Panc1 (cell line): Measurements from ENCODE around the gene ATAD2B. TPM values are rescaled to one million over a fixed set of nuclear protein-coding genes. Genes with fewer than 3 reads are reported as not detected.
A peak's percentile ranks its signal among the peaks of the same experiment; 100 is the strongest.

Source experiments
- ATAC-seq: fragments of 200-7000 bp; cut with Tn5 transposase; 2 replicates; pipeline ENCODE4 v1.9.1; 2020; ENCODE audit warnings: mild to moderate bottlenecking, moderate library complexity
- BruUV-seq: library from RNA; stranded (reverse); fragments of 400-500 nt; replicated peaks from 2 replicates; lab custom pipeline; 2021; lab: Mats Ljungman, UMichigan
- CTCF ChIA-PET: fragments of 300-600 bp; sonication (Branson Sonifier 250); formaldehyde crosslinking; loops from one replicate; lab custom pipeline; 2022; ENCODE audit warnings: antibody characterized with exemption; lab: Charles Lee
- POLR2A ChIA-PET: fragments of 300-600 bp; sonication (Branson Sonifier 250); formaldehyde crosslinking; loops from one replicate; lab custom pipeline; 2022; ENCODE audit warnings: antibody characterized with exemption; lab: Charles Lee
- DNase-seq: peaks from one replicate; pipeline ENCODE4 v3.0.0-alpha.2; 2010; ENCODE audit warnings: low read depth, low spot score
- H3K27ac ChIP-seq: 2 replicates; pipeline ENCODE4 v1.5.1; 2011; ENCODE audit warnings: mild to moderate bottlenecking, low read length, inconsistent platforms
- H3K27me3 ChIP-seq: fragments of 200-500 bp; sonication (Bioruptor generic); 2 replicates; pipeline ENCODE4 v1.6.0; 2014; ENCODE audit warnings: low read length, inconsistent platforms; ENCODE audit not compliant: control insufficient read depth, insufficient read depth
- H3K36me3 ChIP-seq: fragments of 200-500 bp; sonication (Bioruptor generic); 2 replicates; pipeline ENCODE4 v1.5.1; 2014; ENCODE audit warnings: inconsistent platforms, mild to moderate bottlenecking, low read length, moderate library complexity; ENCODE audit not compliant: control insufficient read depth, insufficient read depth
- H3K4me1 ChIP-seq: 2 replicates; pipeline ENCODE4 v1.5.1; 2011; ENCODE audit warnings: inconsistent platforms, mild to moderate bottlenecking, low read length, moderate library complexity; ENCODE audit not compliant: control insufficient read depth, insufficient read depth
- H3K4me3 ChIP-seq, 2 experiments: 2 replicates each; pipeline ENCODE4 v1.5.1; 2011 to 2012; ENCODE audit warnings: low read depth in 2 of 2, low read length in 2 of 2, mild to moderate bottlenecking in 2 of 2, inconsistent platforms in 1 of 2, moderate library complexity in 1 of 2
- H3K9me3 ChIP-seq: fragments of 200-500 bp; sonication (Bioruptor generic); 2 replicates; pipeline ENCODE4 v1.5.1; 2014; ENCODE audit warnings: low read depth, mild to moderate bottlenecking, inconsistent platforms, low read length, moderate library complexity; ENCODE audit not compliant: control insufficient read depth, insufficient read depth
- POLR2AphosphoS5 ChIP-seq: IDR thresholded peaks from 2 replicates; pipeline ENCODE4 v1.6.1; 2012; ENCODE audit warnings: mild to moderate bottlenecking, low read depth, low read length, moderate library complexity
- SIN3A ChIP-seq: IDR thresholded peaks from 2 replicates; pipeline ENCODE4 v1.6.1; 2012; ENCODE audit warnings: low read depth, mild to moderate bottlenecking, low read length, moderate library complexity, borderline replicate concordance; ENCODE audit not compliant: insufficient read depth
- TCF7L2 ChIP-seq: IDR thresholded peaks from 2 replicates; pipeline ENCODE4 v1.6.1; 2011; ENCODE audit warnings: mild to moderate bottlenecking, low read depth, low read length, inconsistent platforms
- in situ Hi-C: cut with HindIII; loops from 2 replicates; pipeline ENCODE4 v1.10.0; 2016; ENCODE audit warnings: low sequenced_read_pairs, low pct_unique_long_range_greater_than_20kb
- intact Hi-C: fragments of 100-400 bp; cut with micrococcal nuclease; formaldehyde crosslinking; loops from one replicate; pipeline ENCODE4 v1.10.0; 2022; ENCODE audit not compliant: unreplicated experiment
- total RNA-seq: library from RNA; stranded (reverse); gene quantifications from one replicate; pipeline ENCODE4 v1.2.1, GENCODE V29; 2021; ENCODE audit not compliant: unreplicated experiment
- TF ChIP-seq, protein P1 (sequence below): fragments of 450-650 bp; IDR thresholded peaks from 2 replicates; pipeline ENCODE4 v1.5.1; 2017; ENCODE audit warnings: mild to moderate bottlenecking
- TF ChIP-seq, protein P2 (sequence below), 2 experiments: IDR thresholded peaks; 2 replicates each; pipeline ENCODE4 v1.6.1; 2011 to 2012; ENCODE audit warnings: low read depth in 2 of 2, control low read depth in 1 of 2, low read length in 1 of 2, mild to moderate bottlenecking in 1 of 2, moderate library complexity in 1 of 2; ENCODE audit not compliant: insufficient read depth in 1 of 2

ATAD2B gene
- total RNA-seq, 1 experiment from 2014 or later: 17.9 TPM

DNA sequence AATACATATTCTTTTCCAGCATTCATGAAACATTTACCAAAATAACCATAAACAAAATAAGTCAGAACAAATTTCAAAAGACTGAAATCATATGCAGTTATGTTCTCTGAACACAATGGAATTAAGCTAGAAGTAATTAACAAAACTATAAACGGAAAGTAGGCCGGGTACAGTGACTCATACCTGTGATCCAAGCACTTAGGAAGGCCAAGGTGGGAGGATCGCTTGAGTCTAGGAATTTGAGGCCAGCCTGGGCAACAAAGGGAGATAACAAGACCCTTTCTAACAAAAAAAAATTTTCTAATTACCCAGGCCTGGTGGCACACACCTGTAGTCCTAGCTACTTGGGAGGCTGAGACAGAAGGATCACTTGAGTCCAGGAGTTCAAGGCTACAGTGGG, 14.9 kb downstream of the ATAD2B start:
- Histone ChIP-seq H3K4me3 (no peak overlapping the region), H3K27ac (no peak overlapping the region), H3K4me1 (peaks cover 10% of the 10 kb centered on the region), H3K9me3 (no peaks in the 10 kb centered on the region), H3K27me3 (no peaks in the 10 kb centered on the region), H3K36me3 (no peaks in the 10 kb centered on the region)
- ChIA-PET POLR2A (interaction anchor here (0.6 kb wide), 1 partner anchor 44 kb away, joined by 3 read pairs; no protein-coding TSS in a partner anchor), CTCF (no interaction called here)
- intact Hi-C loops (no loop called here), in situ Hi-C loops (no loop called here)
- DNase-seq (no peak), ATAC-seq (0 out of 2 replicates have a peak, but pooled peaks have one; percentile 47)
- TF ChIP-seq, protein P1, sequence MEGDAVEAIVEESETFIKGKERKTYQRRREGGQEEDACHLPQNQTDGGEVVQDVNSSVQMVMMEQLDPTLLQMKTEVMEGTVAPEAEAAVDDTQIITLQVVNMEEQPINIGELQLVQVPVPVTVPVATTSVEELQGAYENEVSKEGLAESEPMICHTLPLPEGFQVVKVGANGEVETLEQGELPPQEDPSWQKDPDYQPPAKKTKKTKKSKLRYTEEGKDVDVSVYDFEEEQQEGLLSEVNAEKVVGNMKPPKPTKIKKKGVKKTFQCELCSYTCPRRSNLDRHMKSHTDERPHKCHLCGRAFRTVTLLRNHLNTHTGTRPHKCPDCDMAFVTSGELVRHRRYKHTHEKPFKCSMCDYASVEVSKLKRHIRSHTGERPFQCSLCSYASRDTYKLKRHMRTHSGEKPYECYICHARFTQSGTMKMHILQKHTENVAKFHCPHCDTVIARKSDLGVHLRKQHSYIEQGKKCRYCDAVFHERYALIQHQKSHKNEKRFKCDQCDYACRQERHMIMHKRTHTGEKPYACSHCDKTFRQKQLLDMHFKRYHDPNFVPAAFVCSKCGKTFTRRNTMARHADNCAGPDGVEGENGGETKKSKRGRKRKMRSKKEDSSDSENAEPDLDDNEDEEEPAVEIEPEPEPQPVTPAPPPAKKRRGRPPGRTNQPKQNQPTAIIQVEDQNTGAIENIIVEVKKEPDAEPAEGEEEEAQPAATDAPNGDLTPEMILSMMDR: no peak
- no peak for TF ChIP-seq SIN3A
- TF ChIP-seq TCF7L2: no peak
- TF ChIP-seq, protein P2, sequence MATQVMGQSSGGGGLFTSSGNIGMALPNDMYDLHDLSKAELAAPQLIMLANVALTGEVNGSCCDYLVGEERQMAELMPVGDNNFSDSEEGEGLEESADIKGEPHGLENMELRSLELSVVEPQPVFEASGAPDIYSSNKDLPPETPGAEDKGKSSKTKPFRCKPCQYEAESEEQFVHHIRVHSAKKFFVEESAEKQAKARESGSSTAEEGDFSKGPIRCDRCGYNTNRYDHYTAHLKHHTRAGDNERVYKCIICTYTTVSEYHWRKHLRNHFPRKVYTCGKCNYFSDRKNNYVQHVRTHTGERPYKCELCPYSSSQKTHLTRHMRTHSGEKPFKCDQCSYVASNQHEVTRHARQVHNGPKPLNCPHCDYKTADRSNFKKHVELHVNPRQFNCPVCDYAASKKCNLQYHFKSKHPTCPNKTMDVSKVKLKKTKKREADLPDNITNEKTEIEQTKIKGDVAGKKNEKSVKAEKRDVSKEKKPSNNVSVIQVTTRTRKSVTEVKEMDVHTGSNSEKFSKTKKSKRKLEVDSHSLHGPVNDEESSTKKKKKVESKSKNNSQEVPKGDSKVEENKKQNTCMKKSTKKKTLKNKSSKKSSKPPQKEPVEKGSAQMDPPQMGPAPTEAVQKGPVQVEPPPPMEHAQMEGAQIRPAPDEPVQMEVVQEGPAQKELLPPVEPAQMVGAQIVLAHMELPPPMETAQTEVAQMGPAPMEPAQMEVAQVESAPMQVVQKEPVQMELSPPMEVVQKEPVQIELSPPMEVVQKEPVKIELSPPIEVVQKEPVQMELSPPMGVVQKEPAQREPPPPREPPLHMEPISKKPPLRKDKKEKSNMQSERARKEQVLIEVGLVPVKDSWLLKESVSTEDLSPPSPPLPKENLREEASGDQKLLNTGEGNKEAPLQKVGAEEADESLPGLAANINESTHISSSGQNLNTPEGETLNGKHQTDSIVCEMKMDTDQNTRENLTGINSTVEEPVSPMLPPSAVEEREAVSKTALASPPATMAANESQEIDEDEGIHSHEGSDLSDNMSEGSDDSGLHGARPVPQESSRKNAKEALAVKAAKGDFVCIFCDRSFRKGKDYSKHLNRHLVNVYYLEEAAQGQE (IDR thresholded peaks at IDR 0.05; ENCODE audit: insufficient read depth in 1 of 2, low read depth in 2 of 2, low read length in 1 of 2): no peak
- TF ChIP-seq POLR2AphosphoS5: no peak
- BruUV-seq: no TSS peak

DNA sequence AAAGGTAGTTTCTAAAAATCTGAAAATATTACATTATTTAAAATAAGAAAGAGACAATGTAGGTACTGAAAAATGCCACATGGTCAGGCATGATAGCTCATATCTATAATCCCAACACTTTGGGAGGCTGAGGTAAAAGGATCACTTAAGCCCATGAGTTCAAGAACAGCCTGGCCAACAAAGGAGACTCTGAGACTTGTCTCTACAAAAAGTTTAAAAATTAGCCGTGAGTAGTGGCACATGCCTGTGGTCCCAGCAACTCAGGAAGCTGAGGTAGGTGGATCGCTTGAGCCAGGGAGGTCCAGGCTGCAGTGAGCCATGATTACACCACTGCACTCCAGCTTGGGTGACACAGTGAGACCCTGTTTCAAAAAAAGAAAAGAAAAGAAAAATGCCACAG, 21.8 kb downstream of the ATAD2B start:
- Histone ChIP-seq H3K9me3 (no peaks in the 10 kb centered on the region), H3K36me3 (no peaks in the 10 kb centered on the region), H3K27me3 (no peaks in the 10 kb centered on the region), H3K27ac (no peak overlapping the region), H3K4me1 (peaks cover 22% of the 10 kb centered on the region), H3K4me3 (no peak overlapping the region)
- intact Hi-C loops: no loop called here
- ChIA-PET POLR2A (no interaction called here), CTCF (no interaction called here)
- BruUV-seq: no TSS peak
- TF ChIP-seq, protein P1: no peak
- TF ChIP-seq, protein P2 (IDR thresholded peaks at IDR 0.05; ENCODE audit: insufficient read depth in 1 of 2, low read depth in 2 of 2, low read length in 1 of 2): no peak
- TF ChIP-seq POLR2AphosphoS5: no peak
- no peak for TF ChIP-seq SIN3A
- TF ChIP-seq TCF7L2: no peak
- DNase-seq (no peak), ATAC-seq (no peak)
- in situ Hi-C loops: no loop called here
